DND-41 (cell line): ENCODE data around the gene AKAP6.

Experiments used
- EZH2 ChIP-seq: IDR thresholded peaks from 3 replicates; pipeline ENCODE4 v1.6.1; 2012; ENCODE audit warnings: borderline replicate concordance, low read depth, mild to moderate bottlenecking, moderate library complexity, low read length, inconsistent platforms; ENCODE audit not compliant: severe bottlenecking
- TF ChIP-seq, protein P1 (sequence below): IDR thresholded peaks from 2 replicates; pipeline ENCODE4 v1.5.1; 2012; ENCODE audit warnings: borderline replicate concordance, low read length, moderate library complexity, mild to moderate bottlenecking; ENCODE audit not compliant: poor library complexity, severe bottlenecking; ENCODE audit errors: extremely low read depth

DNA sequence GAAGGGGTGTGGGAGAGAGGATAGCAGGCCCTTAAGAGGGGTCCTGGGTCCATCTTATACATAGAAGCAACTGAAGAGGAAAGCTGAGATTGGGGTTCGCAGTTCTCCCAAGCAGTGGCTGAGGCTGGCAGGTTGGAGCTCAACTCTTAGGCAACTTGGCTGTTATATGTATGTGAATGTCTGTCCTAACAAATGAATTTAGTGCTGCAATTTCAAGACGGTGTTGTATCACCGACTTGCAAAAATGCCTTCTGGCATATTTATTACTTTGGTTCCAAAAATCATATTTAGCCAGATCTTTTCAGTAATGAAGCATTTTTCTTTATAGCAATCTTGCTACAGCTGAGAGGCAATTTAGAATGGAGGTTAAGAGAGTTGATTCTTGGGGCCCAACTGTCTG, 148.3 kb downstream of the AKAP6 start:
- TF ChIP-seq, protein P1, sequence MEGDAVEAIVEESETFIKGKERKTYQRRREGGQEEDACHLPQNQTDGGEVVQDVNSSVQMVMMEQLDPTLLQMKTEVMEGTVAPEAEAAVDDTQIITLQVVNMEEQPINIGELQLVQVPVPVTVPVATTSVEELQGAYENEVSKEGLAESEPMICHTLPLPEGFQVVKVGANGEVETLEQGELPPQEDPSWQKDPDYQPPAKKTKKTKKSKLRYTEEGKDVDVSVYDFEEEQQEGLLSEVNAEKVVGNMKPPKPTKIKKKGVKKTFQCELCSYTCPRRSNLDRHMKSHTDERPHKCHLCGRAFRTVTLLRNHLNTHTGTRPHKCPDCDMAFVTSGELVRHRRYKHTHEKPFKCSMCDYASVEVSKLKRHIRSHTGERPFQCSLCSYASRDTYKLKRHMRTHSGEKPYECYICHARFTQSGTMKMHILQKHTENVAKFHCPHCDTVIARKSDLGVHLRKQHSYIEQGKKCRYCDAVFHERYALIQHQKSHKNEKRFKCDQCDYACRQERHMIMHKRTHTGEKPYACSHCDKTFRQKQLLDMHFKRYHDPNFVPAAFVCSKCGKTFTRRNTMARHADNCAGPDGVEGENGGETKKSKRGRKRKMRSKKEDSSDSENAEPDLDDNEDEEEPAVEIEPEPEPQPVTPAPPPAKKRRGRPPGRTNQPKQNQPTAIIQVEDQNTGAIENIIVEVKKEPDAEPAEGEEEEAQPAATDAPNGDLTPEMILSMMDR = no peak
- no peak for TF ChIP-seq EZH2
